ENCODE results near the gene CEP83. TPM values are rescaled to one million over a fixed set of nuclear protein-coding genes. Genes with fewer than 3 reads are reported as not detected.
"Not testable (repeated sequence)": the region's sequence is repeated elsewhere in the genome, so short reads cannot be mapped to it uniquely, and the experiment has no call there.

CEP83 gene
- total RNA-seq, 8 experiments from 2014 or later: 11.5 to 87.2 (median 25.9) TPM

DNA sequence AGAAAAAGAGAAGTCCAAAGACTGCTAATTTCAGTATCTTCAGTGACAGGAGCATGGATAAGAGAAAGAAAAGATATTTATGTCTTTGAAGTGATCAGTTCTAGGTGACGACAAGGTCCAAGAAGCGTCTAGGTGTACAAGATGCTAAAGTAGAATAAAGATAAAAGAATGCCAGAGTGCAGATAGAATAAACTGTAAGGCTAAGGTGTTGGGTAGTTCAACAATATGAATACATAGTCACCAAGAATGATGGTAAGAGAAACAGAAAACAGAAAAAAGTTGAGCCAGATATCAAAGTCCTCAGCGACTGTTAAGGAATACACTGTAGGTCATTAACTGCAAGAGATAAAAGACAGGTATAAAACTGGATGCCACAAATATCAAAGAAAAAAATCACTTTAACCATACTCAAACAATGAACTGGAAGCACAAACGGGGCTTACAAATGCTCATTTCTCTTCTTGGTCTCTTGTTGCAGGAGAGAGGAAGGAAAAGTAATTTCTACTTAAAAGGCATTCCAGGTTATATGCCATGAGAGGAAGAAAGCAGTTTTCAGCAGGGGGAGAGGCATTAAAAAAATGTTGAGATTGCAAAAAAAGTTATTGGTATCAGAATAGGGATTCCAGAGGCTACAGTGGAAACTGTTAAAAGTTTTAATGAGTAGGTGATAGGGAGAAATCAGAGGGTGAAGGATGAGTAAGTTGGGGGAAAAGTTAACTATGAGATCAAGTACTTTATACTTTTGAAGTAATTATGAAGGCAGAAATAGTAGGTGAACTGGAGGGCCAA lies 121.5 kb downstream of the CEP83 start:
- Histone ChIP-seq H3K27ac (no peak overlapping the region), H3K4me3 (no peak overlapping the region), H3K4me1 (replicated peaks in 1 of 2) (no peaks in the 10 kb centered on the region)
- in situ Hi-C loops (cut with MboI; ENCODE audit: low pct_unique_long_range_greater_than_20kb in 2 of 9, low sequenced_read_pairs in 9 of 9, unreplicated experiment in 9 of 9): no loop called here
- no peak for ATAC-seq (replicated peaks in 6 of 8)
- 92 to 100% (median 95%) methylated on average over 2 to 4 of the region's 4 CpGs for WGBS, 10 experiments

DNA sequence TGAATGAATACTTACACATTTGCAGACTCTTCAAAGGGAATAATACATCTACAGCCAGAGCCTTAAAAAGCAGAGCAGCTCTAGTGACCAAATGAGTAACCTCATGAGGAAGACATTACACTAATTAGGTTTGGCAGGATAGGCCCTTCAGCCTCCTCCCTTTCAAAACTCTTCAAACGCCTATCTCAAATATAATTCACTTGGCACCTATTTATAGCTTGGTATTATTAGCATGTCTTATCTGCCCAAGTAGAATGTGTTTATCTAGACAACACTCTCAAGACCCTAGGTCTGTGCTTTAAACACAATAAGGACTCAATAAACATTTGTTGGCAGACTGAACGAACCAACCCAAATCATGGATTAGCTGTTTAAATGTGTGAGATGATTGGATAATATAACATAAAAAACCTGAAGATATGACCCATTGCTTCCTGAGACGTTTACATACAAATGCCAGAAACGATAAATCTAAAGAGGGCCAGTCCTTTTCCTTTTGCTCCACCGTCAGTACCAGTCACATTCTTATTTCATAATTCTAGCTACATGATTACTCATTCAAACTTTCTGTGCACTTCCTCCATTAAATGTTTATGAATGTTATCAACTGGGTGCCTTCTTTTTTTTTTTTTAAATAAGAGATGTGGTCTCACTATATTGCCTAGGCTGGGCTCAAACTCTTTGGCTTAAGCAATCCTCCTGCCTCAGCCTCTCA lies 123.3 kb downstream of the CEP83 start:
- WGBS, 10 experiments: 51 to 100% (median 97%) methylated on average over 2 to 5 of the region's 5 CpGs; no CpG with 5 or more reads in 1 of the 10 experiments
- in situ Hi-C loops (cut with MboI; ENCODE audit: low pct_unique_long_range_greater_than_20kb in 2 of 9, low sequenced_read_pairs in 9 of 9, unreplicated experiment in 9 of 9): no loop called here
- no peak for ATAC-seq (replicated peaks in 6 of 8)
- Histone ChIP-seq H3K4me1 (replicated peaks in 1 of 2) (no peaks in the 10 kb centered on the region), H3K4me3 (no peak overlapping the region), H3K27ac (no peak overlapping the region)

DNA sequence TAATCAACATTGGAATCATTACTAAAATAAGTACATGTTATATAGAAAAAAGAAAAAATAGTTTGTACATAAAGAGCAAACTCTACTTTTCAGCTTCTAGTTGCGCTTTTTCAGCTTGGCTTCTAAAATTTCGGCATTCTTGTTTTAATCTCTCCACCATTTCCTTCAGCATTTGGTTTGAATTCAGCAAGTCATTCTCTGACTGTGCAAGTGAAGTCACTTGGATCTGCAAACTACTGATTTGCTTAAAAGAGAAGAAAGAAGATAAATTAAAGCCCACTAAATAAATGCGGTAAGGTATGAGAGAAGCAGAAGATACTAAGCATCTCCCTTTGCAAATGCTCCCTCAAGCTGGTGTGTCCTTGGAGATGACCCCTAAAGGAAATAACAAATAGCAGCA lies 126.3 kb downstream of the CEP83 start:
- in situ Hi-C loops (cut with MboI; ENCODE audit: low pct_unique_long_range_greater_than_20kb in 2 of 9, low sequenced_read_pairs in 9 of 9, unreplicated experiment in 9 of 9): no loop called here
- WGBS, 10 experiments: 75 to 100% (median 96%) methylated on average over 1 to 3 of the region's 3 CpGs
- Histone ChIP-seq H3K4me3 (no peak overlapping the region), H3K27ac (no peak overlapping the region), H3K4me1 (replicated peaks in 1 of 2) (no peaks in the 10 kb centered on the region)
- ATAC-seq (replicated peaks in 6 of 8): no peak

DNA sequence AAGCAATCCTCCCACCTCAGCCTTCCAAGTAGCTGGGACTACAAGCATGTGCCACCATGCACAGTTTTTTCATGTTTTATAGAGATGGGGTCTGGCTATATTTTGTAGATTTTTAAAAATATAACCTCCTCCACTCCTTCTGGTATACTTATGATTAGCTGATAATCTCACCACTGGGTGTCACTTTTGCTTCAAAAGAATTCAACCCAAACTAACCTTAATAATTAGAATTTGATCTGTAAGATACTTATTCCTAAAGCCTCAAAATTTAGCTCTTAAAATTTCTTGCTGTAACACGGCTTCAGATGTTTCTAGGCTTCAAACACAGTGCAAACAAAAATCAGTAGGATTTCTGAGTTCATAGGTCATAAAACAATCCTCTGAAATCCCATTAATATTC lies 130.3 kb downstream of the CEP83 start:
- in situ Hi-C loops (cut with MboI; ENCODE audit: low pct_unique_long_range_greater_than_20kb in 2 of 9, low sequenced_read_pairs in 9 of 9, unreplicated experiment in 9 of 9): no loop called here
- ATAC-seq (replicated peaks in 6 of 8): no peak
- WGBS, 10 experiments: 38 to 100% (median 100%) methylated on average over 1 of the region's 1 CpG; no CpG with 5 or more reads in 1 of the 10 experiments
- no peak overlapping the region for H3K4me3 ChIP-seq
- H3K27ac ChIP-seq: no peak overlapping the region
- H3K4me1 ChIP-seq (replicated peaks in 1 of 2): no peaks in the 10 kb centered on the region

DNA sequence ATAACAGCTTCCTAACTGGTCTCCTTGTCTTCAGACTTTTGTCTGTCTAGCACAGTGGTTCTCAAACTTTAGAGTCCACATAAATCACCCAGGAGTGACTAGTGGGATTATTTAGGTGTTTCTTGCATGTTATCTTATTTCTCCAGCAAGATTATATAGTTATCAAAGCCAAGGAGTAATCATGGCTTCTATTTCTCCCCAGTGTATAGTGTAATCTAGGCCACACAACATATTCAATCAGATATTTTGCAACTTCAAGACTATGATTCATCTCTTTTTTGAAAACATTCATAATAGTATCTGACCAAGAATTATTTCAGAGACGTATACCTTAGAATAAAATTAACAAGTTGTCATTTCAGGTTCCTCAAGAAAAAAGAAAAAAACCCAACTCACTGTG lies 131.9 kb downstream of the CEP83 start:
- in situ Hi-C loops (cut with MboI; ENCODE audit: low pct_unique_long_range_greater_than_20kb in 2 of 9, low sequenced_read_pairs in 9 of 9, unreplicated experiment in 9 of 9): no loop called here
- no peak overlapping the region for H3K4me3 ChIP-seq
- no peaks in the 10 kb centered on the region for H3K4me1 ChIP-seq (replicated peaks in 1 of 2)
- no peak for ATAC-seq (replicated peaks in 6 of 8)
- 83 to 100% (median 100%) methylated on average over 1 of the region's 1 CpG; no CpG with 5 or more reads in 3 of the 10 experiments for WGBS, 10 experiments
- H3K27ac ChIP-seq: no peak overlapping the region

DNA sequence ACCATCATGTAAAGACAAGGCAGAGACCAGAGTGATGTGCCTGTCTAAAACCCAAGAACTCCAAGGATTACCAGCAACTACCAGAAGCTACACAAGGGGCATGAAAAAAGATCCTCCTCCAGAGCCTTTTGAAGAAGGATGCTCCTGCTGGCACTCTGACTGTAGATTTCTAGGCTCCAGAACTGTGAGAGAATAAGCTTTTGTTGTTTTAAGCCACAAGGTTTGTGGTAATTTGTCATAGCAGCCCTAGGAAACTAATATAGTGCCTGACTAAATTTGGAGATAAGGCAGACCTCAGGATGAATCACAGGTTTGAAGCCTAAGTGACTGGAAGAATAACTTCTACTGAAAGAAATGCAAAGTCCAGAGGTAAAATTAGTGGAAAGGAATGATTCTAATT lies 132.9 kb downstream of the CEP83 start:
- no peaks in the 10 kb centered on the region for H3K4me1 ChIP-seq (replicated peaks in 1 of 2)
- in situ Hi-C loops (cut with MboI; ENCODE audit: low pct_unique_long_range_greater_than_20kb in 2 of 9, low sequenced_read_pairs in 9 of 9, unreplicated experiment in 9 of 9): no loop called here
- ATAC-seq (replicated peaks in 6 of 8): no peak
- no peak overlapping the region for H3K27ac ChIP-seq
- H3K4me3 ChIP-seq: no peak overlapping the region

DNA sequence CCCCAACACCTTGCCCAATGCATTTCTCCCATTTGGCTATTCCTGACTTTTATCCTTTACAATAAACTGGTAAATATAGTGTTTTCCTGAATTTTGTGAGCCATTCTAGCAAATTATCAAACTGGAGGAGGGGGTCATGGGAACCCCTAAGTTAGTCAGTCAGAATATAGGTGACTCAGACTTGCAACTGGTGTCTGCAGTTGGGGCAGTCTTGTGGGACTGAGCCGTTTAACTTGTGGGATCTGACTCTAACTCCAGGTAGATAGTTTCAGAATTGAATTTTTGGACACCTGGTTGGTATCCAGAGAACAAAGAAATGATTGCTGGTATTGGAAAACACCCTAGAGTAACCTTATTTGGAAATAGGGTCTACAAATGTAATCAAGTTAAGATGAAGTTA lies 133.4 kb downstream of the CEP83 start:
- Histone ChIP-seq H3K4me3 (no peak overlapping the region), H3K27ac (no peak overlapping the region), H3K4me1 (replicated peaks in 1 of 2) (no peaks in the 10 kb centered on the region)
- 100% methylated on average over 1 of the region's 1 CpG; no CpG with 5 or more reads in 5 of the 10 experiments for WGBS, 10 experiments
- in situ Hi-C loops (cut with MboI; ENCODE audit: low pct_unique_long_range_greater_than_20kb in 2 of 9, low sequenced_read_pairs in 9 of 9, unreplicated experiment in 9 of 9): no loop called here
- no peak for ATAC-seq (replicated peaks in 6 of 8)

DNA sequence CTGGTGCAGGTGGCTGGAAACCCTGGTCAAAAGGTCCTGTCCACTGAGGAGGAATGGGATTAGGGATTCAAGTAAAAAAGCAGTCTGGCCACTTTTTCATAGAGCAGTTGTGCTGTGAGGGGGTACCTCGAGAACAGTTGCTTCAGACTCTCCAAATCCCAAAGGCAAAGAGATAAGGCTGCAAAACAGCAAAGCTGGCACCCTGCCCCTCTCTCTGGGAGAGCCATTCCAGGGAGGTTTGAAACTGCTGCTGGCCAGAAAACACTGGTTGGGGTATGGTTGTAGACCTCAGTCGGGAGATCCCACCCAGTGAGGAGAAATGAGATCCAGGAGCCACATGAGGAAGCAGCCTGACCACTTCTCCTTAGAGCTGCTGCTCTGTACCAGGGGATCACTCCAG lies 137.3 kb downstream of the CEP83 start:
- WGBS, 10 experiments: 80 to 100% (median 100%) methylated on average over 1 to 2 of the region's 2 CpGs; no CpG with 5 or more reads in 5 of the 10 experiments
- Histone ChIP-seq H3K4me1 (replicated peaks in 1 of 2) (no peaks in the 10 kb centered on the region), H3K4me3 (no peak overlapping the region), H3K27ac (no peak overlapping the region)
- no peak for ATAC-seq (replicated peaks in 6 of 8)
- in situ Hi-C loops (cut with MboI; ENCODE audit: low pct_unique_long_range_greater_than_20kb in 2 of 9, low sequenced_read_pairs in 9 of 9, unreplicated experiment in 9 of 9): no loop called here

DNA sequence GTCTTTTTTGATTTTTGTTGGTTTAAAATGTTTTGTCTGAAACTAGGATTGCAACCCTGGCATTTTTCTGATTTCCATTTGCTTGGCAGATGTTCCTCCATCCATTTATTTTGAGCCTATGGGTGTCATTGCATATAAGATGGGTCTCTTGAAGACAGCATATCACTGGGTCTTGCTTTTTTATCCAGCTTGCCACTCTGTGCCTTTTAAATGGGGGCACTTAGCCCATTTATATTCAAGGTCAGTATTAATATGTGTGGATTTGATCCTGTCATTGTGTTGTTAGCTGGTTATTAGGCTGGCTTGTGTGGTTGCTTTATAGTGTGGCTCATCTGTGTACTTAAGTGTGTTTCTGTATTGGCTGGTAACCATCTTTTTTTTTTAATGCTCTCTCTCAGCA lies 139.6 kb downstream of the CEP83 start:
- in situ Hi-C loops (cut with MboI; ENCODE audit: low pct_unique_long_range_greater_than_20kb in 2 of 9, low sequenced_read_pairs in 9 of 9, unreplicated experiment in 9 of 9): no loop called here
- no peak overlapping the region for H3K27ac ChIP-seq
- no peak overlapping the region for H3K4me3 ChIP-seq
- ATAC-seq (replicated peaks in 6 of 8): no peak
- no peaks in the 10 kb centered on the region for H3K4me1 ChIP-seq (replicated peaks in 1 of 2)

DNA sequence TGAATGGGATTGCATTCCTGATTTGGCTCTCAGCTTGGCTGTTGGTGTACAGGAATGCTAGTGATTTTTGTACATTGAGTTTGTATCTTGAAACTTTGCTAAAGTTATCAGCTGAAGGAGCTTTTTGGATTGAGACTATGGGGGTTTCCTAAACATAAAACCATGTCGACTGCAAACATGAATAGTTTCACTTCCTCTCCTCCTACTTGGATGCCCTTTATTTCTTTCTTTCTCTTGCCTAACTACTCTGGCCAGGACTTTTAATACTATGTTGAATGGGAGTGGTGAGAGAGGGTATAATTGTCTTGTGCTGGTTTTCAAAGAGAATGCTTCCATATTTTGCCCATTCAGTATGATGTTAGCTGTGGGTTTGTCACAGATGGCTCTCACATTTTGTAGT lies 141.5 kb downstream of the CEP83 start:
- ATAC-seq (replicated peaks in 6 of 8): no peak
- Histone ChIP-seq H3K4me3 (no peak overlapping the region), H3K4me1 (replicated peaks in 1 of 2) (no peaks in the 10 kb centered on the region), H3K27ac (no peak overlapping the region)
- in situ Hi-C loops (cut with MboI; ENCODE audit: low pct_unique_long_range_greater_than_20kb in 2 of 9, low sequenced_read_pairs in 9 of 9, unreplicated experiment in 9 of 9): no loop called here
- 14 to 100% (median 100%) methylated on average over 1 of the region's 1 CpG for WGBS, 10 experiments

DNA sequence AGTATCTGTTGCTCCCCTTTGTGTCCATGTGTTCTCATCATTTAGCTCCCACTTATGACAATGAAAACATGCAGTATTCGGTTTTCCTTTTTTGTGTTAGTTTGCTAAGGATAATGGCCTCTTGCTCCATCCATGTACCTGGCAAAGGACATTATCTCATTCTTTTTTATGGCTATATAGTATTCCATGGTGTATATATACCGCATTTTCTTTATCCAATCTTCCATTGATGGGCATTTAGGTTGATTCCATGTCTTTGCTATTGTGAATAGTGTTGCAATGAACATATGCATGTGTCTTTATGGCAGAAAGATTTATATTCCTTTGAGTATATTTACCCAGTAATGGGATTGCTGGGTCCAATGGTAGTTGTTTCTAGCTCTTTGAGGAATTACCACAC lies 143.1 kb downstream of the CEP83 start:
- ATAC-seq (replicated peaks in 6 of 8); H3K4me3 ChIP-seq; H3K27ac ChIP-seq; H3K4me1 ChIP-seq (replicated peaks in 1 of 2); in situ Hi-C loops (cut with MboI; ENCODE audit: low pct_unique_long_range_greater_than_20kb in 2 of 9, low sequenced_read_pairs in 9 of 9, unreplicated experiment in 9 of 9): not testable (repeated sequence)
- WGBS, 10 experiments: 88 to 100% (median 97%) methylated on average over 1 to 2 of the region's 2 CpGs; no CpG with 5 or more reads in 2 of the 10 experiments

DNA sequence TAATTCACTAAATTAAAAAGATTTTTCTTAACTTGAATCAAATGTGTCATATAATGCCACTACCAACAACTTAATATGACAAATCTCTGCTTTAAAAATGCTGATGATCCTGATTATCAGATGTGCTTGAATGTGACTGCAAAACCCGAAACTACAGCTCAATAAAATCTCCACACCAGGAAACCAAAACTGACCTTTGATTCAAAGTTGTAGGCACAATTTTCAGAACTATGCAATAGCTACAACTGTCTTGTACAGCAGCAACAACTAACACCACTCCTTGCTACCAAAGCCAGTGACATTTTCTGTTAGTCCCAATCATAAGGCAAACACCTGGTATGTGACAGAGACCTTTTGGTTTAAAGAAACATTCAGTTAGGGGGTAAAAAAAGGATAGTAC lies 147.3 kb downstream of the CEP83 start:
- Histone ChIP-seq H3K4me1 (replicated peaks in 1 of 2) (no peaks in the 10 kb centered on the region), H3K4me3 (no peak overlapping the region), H3K27ac (no peak overlapping the region)
- ATAC-seq (replicated peaks in 6 of 8): no peak
- in situ Hi-C loops (cut with MboI; ENCODE audit: low pct_unique_long_range_greater_than_20kb in 2 of 9, low sequenced_read_pairs in 9 of 9, unreplicated experiment in 9 of 9): no loop called here
- WGBS, 10 experiments: 88 to 100% (median 100%) methylated on average over 1 of the region's 1 CpG; no CpG with 5 or more reads in 5 of the 10 experiments

DNA sequence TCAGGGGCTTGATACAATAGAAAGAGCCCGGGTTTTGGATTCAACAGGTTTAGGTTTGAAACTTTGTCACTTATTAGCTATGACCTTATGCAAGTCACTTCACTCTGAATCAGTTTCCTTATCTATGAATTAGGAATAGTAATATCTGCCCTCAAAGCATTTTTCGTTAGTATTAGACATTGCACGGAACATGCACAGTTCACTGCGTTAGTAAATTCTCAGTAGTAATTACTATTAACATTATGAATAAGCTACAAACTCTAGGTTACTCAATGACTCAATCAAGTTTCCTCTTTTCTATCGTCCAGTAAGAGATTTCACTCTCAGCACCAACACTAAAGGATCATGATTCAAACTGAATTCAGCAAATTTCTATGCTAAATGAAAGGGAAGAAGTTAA lies 150.3 kb downstream of the CEP83 start:
- Histone ChIP-seq H3K4me1 (replicated peaks in 1 of 2) (no peaks in the 10 kb centered on the region), H3K27ac (no peak overlapping the region), H3K4me3 (no peak overlapping the region)
- no peak for ATAC-seq (replicated peaks in 6 of 8)
- WGBS, 10 experiments: 91 to 100% (median 97%) methylated on average over 2 to 5 of the region's 5 CpGs; no CpG with 5 or more reads in 1 of the 10 experiments
- in situ Hi-C loops (cut with MboI; ENCODE audit: low pct_unique_long_range_greater_than_20kb in 2 of 9, low sequenced_read_pairs in 9 of 9, unreplicated experiment in 9 of 9): no loop called here

DNA sequence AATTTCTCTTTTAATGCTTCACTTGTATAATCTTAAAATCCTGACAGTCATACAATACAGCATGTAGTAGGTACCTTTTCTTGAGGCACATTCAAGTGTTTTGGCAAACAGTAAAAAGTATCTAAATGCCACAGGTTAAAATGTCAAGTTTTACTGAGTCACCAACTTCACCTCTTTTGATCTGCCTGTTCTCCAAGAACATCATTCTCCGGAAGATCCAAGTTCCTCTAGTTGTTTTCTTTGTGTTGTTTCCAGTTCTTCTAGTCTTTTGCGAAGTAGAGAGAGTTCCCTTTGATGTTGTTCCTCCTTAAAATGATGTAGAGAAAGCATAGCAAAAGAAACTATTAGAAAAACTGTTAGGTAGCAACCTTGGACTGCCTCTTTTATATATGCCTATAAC lies 151.1 kb downstream of the CEP83 start:
- no peak for ATAC-seq (replicated peaks in 6 of 8)
- Histone ChIP-seq H3K27ac (no peak overlapping the region), H3K4me1 (replicated peaks in 1 of 2) (no peaks in the 10 kb centered on the region), H3K4me3 (no peak overlapping the region)
- in situ Hi-C loops (cut with MboI; ENCODE audit: low pct_unique_long_range_greater_than_20kb in 2 of 9, low sequenced_read_pairs in 9 of 9, unreplicated experiment in 9 of 9): no loop called here
- 74 to 100% (median 100%) methylated on average over 1 to 2 of the region's 2 CpGs; no CpG with 5 or more reads in 1 of the 10 experiments for WGBS, 10 experiments

All from motor neuron (in vitro differentiated cells).